Measurements from ENCODE around the gene NTM. TPM values are rescaled to one million over a fixed set of nuclear protein-coding genes. Genes with fewer than 3 reads are reported as not detected.

NTM gene
- total RNA-seq, 1 experiment from 2014 or later = 9.9 TPM

DNA sequence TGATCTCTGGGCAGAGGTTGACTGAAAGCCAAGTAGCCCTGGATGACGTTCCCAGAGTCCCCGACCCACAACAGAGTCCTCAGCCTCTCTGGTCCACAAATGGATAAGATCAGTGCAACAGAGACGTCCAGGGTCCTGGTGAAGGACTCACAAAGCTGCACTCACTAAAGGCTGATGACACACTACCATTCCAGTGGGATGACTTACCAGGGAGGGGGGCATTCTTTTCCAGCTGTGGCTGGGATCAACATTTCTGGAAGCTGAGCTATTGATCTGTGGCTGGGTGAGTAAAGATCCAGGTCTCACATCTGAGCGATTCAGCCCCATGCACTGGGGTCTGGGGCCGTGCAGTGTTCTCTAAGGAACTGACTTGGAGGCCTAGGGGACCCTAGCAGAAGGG is 296.2 kb downstream of the NTM start:
- Histone ChIP-seq H2AFZ (ENCODE audit: low read length) (no peak overlapping the region), H2BK120ac (ENCODE audit: low read depth, low read length, poor library complexity, severe bottlenecking) (no peak overlapping the region), H3K23ac (ENCODE audit: insufficient read length, low read depth, low read length) (no peak overlapping the region), H2BK15ac (ENCODE audit: low read depth, low read length) (no peak overlapping the region), H3K56ac (ENCODE audit: insufficient read length, low read depth, low read length) (no peak overlapping the region), H4K5ac (ENCODE audit: insufficient read length, low read depth, low read length) (no peak overlapping the region), H3K79me2 (ENCODE audit: insufficient read depth, low read length) (no peaks in the 10 kb centered on the region), H4K91ac (ENCODE audit: insufficient read length, low read depth, low read length) (no peak overlapping the region), H3K27ac (ENCODE audit: insufficient read length, low read depth, low read length) (no peak overlapping the region), H2BK20ac (ENCODE audit: low read depth, low read length, poor library complexity, severe bottlenecking) (no peak overlapping the region), H3K23me2 (ENCODE audit: insufficient read length, low read depth, low read length, poor library complexity, severe bottlenecking) (no peaks in the 10 kb centered on the region), H3K9ac (ENCODE audit: extremely low read depth, insufficient read length, low read length) (no peak overlapping the region), H2AK5ac (ENCODE audit: insufficient read length, low read length) (no peak overlapping the region), H2BK5ac (ENCODE audit: insufficient read length, low read length) (no peak overlapping the region), H3K4ac (ENCODE audit: low read depth, low read length) (no peak overlapping the region), H4K8ac (replicated peaks; ENCODE audit: insufficient read length, low read depth, low read length) (no peak overlapping the region), H3K27me3 (ENCODE audit: insufficient read depth, low read length) (no peaks in the 10 kb centered on the region), H3K9me3 (ENCODE audit: control insufficient read depth, low read depth, low read length) (no peaks in the 10 kb centered on the region), H3K18ac (ENCODE audit: insufficient read length, low read depth, low read length) (no peak overlapping the region), H4K20me1 (ENCODE audit: control insufficient read depth, insufficient read depth, insufficient read length) (no peaks in the 10 kb centered on the region), H2BK12ac (ENCODE audit: insufficient read length, low read depth, low read length) (no peak overlapping the region), H3K14ac (ENCODE audit: insufficient read depth, low read length) (no peak overlapping the region), H3K79me1 (ENCODE audit: insufficient read depth, low read depth, low read length, poor library complexity, severe bottlenecking) (no peaks in the 10 kb centered on the region), H3K4me1 (ENCODE audit: insufficient read depth, low read length) (peaks cover 11% of the 10 kb centered on the region; the same call in 1 of the 2 replicates), H3T11ph (ENCODE audit: low read length) (no peak overlapping the region), H3K4me2 (ENCODE audit: insufficient read depth, insufficient read length, low read length) (no peak overlapping the region)
- peaks cover 22 to 36% of the 10 kb centered on the region in 2 experiments for H3K4me1 Mint-ChIP-seq
- TF ChIP-seq, protein P1, sequence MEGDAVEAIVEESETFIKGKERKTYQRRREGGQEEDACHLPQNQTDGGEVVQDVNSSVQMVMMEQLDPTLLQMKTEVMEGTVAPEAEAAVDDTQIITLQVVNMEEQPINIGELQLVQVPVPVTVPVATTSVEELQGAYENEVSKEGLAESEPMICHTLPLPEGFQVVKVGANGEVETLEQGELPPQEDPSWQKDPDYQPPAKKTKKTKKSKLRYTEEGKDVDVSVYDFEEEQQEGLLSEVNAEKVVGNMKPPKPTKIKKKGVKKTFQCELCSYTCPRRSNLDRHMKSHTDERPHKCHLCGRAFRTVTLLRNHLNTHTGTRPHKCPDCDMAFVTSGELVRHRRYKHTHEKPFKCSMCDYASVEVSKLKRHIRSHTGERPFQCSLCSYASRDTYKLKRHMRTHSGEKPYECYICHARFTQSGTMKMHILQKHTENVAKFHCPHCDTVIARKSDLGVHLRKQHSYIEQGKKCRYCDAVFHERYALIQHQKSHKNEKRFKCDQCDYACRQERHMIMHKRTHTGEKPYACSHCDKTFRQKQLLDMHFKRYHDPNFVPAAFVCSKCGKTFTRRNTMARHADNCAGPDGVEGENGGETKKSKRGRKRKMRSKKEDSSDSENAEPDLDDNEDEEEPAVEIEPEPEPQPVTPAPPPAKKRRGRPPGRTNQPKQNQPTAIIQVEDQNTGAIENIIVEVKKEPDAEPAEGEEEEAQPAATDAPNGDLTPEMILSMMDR (conservative IDR thresholded peaks at IDR 0.05) = no peak
- no peaks in the 10 kb centered on the region; a peak in 1 of 5 replicates for H3K9me3 Mint-ChIP-seq
- no peak for DNase-seq
- H3K27me3 Mint-ChIP-seq (ENCODE audit: low read depth) = peaks cover 2% of the 10 kb centered on the region
- no peak overlapping the region for H3K4me3 Mint-ChIP-seq
- no peak overlapping the region for H3K27ac Mint-ChIP-seq
- WGBS (ENCODE audit: extremely low coverage, insufficient read length, low lambda C conversion rate) = no CpG with 5 or more reads among the region's 5 CpGs
- H3K36me3 Mint-ChIP-seq (ENCODE audit: insufficient read depth in 1 of 3, low read depth in 3 of 3) = no peaks in the 10 kb centered on the region
